KG1 (cell line): Measurements from ENCODE around the gene AIPL1.
"Not testable (repeated sequence)": the region's sequence is repeated elsewhere in the genome, so short reads cannot be mapped to it uniquely, and the experiment has no call there.

Source experiments
- DNase-seq: peaks from one replicate; lab custom pipeline; 2025; lab: John Stamatoyannopoulos, UW

The AIPL1 gene

GRCh38 chr17:6435051-6435450 lies at the start of gene AIPL1:
Gene AIPL1 (minus strand): TSS chr17:6435121. CDS start chr17:6435104, 17 bp downstream.
- DNase-seq = no peak

- no peak for DNase-seq
Measured at GRCh38 chr17:6483507-6483906, 48.6 kb upstream of the AIPL1 start.

GRCh38 chr17:6482796-6483195 lies 47.9 kb upstream of the AIPL1 start:
- DNase-seq = not testable (repeated sequence)

GRCh38 chr17:6482105-6482455 lies 47.2 kb upstream of the AIPL1 start:
- no peak for DNase-seq

- DNase-seq = no peak
Measured at GRCh38 chr17:6480303-6480675, 45.4 kb upstream of the AIPL1 start.

GRCh38 chr17:6479622-6480302 lies 44.8 kb upstream of the AIPL1 start:
- no peak for DNase-seq

GRCh38 chr17:6478486-6478885 lies 43.6 kb upstream of the AIPL1 start:
- DNase-seq = no peak

- no peak for DNase-seq
Measured at GRCh38 chr17:6477831-6478383, 43.0 kb upstream of the AIPL1 start.

- DNase-seq = no peak
Measured at GRCh38 chr17:6476810-6477179, 41.9 kb upstream of the AIPL1 start.

GRCh38 chr17:6476076-6476809 lies 41.3 kb upstream of the AIPL1 start:
- DNase-seq = no peak

- DNase-seq = no peak
Measured at GRCh38 chr17:6475411-6475810, 40.5 kb upstream of the AIPL1 start.

- no peak for DNase-seq
Measured at GRCh38 chr17:6474906-6475305, 40.0 kb upstream of the AIPL1 start.

- DNase-seq = no peak
Measured at GRCh38 chr17:6474376-6474775, 39.5 kb upstream of the AIPL1 start.

GRCh38 chr17:6473128-6473767 lies 38.3 kb upstream of the AIPL1 start:
- no peak for DNase-seq

GRCh38 chr17:6472517-6472916 lies 37.6 kb upstream of the AIPL1 start:
- DNase-seq = no peak

- no peak for DNase-seq
Measured at GRCh38 chr17:6471531-6472465, 36.9 kb upstream of the AIPL1 start.

GRCh38 chr17:6470751-6471521 lies 36.0 kb upstream of the AIPL1 start:
- DNase-seq = no peak

- no peak for DNase-seq
Measured at GRCh38 chr17:6470146-6470718, 35.3 kb upstream of the AIPL1 start.

- no peak for DNase-seq
Measured at GRCh38 chr17:6468051-6468790, 33.3 kb upstream of the AIPL1 start.

GRCh38 chr17:6467567-6467966 lies 32.6 kb upstream of the AIPL1 start:
- DNase-seq = no peak
